Measurements from ENCODE around the gene SSTR4.

SSTR4 gene

DNA sequence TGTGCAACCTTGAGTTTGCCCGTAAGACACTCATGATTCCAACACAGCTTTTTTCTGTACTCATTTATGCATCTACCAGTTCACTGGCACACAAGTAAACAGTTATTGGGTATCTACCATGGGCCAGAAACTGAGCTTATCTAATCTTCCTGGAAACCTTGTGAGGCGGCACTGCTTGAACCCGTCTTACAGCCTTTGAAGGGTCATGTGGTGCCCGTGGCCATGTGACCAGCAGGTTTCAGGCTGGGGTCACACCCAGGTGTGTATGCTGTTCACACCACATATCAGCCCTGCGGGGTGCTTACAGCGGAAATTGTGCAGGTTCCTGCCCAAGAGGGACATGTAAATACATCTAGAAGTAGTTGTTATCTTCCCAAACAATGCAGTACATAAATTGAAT lies 8.3 kb downstream of the SSTR4 start:
- DNase-seq (ENCODE audit: low read depth) = no peak

DNA sequence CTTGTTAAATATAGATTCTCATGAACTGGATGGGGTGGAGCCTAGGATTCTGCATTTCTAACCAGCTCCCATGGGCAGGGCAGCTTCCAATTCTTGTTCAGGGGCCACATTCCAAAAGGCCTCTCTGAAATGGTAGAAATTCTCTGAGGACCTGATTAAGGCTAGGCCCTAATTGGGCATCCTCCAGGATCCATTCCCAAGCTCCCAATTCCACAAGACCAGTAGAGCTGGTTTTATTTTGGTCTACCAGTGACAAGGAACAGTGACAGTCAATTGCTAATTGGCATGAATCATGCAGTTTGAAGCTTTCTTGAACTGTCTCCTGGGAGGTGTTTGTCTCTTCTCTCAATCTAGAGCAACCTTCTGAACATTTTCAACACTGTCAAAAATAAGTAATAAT lies 11.3 kb downstream of the SSTR4 start:
- no peak for DNase-seq (ENCODE audit: low read depth)

DNA sequence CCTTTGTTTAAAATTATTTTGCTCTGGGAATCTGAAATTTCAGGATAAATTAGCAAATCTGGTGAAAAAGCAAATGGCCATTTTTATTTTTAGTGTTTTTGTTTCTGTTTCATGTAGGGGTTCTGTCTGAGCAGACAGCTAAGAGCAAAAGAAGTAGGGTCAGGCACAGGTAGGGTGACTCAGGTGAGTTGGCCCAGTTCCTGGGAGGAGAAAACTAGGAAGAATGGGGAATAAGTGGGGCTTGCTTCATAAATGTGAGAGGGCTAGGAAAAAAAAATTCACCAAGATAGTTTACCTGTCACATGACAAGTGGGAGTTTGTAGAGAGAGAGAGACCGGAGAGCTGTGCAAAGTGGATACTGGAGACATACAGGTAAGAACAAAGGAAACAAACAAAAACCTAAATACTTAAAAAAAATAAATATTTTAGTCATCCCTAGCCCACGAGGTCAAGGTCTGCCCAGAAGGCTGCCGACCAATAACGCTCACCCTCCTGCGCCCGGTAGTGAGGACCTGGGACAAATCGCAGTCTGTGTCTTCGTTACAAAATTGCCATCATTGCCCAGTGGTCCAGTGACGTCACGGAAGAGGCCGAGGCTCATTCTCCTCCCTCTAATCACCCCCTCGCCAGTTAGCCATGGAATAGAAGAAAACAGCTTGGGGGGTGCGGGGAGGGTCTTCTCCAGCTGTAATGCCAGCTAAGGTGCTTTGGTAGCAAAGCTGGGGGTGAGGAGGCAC lies 12.1 kb downstream of the SSTR4 start:
- DNase-seq (ENCODE audit: low read depth) = no peak

DNA sequence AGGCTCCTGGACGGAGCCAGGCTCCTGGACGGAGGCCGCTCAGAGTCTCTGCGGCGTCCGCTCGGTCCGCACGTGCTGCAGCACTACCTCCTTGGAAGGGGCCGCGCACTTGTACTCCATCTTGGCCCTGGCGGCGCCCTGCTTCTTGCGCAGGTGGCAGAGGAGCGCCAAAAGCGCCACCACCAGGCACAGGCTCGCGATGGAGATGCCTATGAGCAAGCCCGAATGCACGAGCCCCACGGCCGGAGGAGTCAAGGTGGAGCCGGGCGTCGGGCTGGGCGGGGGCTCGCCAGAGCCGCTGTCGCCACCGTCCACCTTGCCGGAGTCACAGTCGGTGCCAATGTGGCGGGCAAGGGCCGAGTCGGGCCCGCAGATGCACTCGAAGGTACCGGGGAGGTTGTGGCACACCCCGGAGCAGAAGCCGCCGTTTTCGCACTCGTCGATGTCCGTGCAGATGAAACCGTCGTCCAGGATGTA lies 12.7 kb downstream of the SSTR4 start:
- no peak for DNase-seq (ENCODE audit: low read depth)

DNA sequence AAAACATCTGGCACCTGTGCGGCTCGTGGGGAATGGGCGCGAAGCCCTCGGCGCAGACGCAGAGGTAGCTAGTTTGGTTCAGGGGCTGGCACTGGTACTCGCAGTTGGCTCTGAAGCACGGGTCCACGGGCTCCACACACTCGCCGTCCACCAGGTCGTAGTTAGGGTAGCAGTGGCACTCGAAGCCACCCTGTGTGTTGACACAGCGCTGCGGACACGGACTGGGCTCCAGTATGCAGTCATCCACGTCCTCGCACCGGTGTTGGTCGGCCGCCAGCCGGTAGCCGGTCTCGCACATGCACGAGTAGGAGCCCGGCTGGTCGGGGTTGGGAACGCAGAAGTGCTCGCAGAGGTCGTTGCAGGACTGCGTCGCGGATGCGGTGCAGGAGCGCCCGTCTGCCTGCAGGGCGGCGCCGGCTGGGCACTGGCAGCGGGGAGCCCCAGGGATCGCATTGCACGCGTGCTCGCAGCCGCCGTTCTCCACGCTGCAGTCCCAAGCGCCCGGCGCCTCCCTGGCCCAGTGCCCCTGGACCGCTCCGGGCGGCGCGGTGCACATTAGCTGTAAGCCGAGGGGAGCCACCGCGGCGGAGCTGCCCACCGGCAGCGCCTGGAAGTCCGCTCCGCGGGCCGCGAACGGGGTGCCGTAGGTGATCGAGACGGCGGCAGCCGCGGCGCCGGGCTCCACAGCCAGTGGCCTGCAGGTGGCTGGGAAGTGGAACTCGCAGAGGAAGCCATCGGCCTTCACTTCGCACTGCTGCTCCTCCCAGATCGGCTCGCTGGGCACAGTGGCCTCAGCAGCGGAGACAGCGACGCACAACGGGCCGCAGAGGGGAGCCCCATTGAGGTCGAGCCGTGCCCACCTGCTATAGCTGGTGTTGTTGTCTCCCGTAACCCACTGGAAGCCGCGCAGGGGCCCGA lies 13.4 kb downstream of the SSTR4 start:
- DNase-seq (ENCODE audit: low read depth) = no peak

DNA sequence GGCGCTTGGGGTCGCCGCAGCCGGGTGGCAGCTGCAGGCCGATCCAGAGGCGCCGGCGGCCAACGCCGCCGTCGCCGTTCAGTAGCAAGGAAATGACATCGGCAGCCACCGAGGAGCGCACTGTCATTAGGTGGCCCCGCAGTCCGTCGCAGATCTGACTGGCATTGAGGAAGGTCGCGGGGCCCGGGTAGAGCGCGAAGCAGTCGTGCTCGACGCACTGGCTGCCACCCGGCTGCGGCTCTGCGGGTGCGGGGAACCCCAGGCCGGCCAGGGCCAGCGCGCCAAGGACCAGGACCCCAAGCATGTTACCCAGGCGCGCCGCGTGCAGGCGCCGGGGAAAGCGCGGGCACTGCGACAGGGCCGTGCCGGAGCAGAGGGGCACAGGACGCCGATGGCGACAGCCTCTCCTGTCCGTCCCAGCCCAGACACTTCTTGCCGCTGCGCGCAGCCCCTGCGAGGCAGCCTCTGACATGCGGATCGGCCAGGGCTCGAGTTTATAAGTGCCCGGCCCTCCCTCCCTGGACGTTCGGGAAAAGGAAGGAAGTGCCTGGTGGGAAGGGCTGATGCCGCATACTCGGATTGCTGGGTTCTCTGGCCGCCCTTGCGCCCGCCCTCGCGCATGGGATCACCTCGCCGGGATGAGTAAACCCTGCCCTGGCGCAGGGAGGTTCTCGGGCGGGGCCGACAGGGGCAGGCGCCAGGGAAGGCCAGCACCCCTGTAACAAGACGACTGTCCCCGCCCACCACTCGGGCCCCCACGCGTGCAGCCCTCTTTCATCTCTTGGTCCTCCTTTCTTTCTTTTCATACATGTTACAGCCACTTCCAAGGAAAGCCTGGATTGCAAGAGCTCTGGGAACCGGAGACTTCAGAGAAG lies 14.3 kb downstream of the SSTR4 start, which contains the start of gene THBD:
TSS of gene THBD (minus strand) at position 472 of the 875 bp plus-strand sequence. CDS start at position 304, 168 bp downstream.
- no peak for DNase-seq (ENCODE audit: low read depth)

DNA sequence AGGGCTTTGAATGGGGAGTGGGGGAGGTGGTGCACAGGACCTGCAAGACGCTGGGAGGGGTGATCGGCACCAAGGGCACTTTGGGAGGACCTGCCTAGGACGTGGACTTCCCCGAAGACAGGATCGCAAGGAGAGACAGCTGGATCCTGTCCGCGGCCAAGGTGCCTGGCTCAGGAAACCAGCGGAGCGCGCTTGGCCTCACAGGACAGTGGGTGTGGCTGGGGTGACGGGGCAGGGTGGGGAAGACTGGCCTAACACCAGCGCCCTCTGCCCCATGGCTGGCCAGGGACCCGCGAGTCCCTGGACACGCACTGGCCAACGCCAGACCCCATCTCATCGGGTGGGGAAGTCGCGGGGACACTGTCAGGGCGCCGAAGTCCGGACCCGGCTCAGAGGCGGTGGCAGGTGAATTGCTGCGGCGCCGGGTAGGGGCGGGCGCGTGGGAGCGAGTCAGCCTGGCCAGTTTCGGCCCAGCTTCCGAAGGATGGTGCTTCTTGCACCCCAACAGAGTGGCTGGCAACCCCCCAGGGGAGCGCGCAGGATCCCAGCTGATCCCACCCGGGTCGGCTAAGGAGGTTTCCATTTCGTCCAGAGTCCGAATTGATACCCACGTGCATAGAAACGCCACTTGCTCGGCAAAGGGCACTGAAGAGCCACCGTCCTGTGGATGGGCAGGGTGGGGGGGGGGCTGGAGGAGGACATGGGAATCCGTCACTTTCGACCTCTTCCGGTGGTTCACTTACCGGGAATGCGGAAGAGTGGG lies 15.1 kb downstream of the SSTR4 start:
- DNase-seq (ENCODE audit: low read depth) = no peak

DNA sequence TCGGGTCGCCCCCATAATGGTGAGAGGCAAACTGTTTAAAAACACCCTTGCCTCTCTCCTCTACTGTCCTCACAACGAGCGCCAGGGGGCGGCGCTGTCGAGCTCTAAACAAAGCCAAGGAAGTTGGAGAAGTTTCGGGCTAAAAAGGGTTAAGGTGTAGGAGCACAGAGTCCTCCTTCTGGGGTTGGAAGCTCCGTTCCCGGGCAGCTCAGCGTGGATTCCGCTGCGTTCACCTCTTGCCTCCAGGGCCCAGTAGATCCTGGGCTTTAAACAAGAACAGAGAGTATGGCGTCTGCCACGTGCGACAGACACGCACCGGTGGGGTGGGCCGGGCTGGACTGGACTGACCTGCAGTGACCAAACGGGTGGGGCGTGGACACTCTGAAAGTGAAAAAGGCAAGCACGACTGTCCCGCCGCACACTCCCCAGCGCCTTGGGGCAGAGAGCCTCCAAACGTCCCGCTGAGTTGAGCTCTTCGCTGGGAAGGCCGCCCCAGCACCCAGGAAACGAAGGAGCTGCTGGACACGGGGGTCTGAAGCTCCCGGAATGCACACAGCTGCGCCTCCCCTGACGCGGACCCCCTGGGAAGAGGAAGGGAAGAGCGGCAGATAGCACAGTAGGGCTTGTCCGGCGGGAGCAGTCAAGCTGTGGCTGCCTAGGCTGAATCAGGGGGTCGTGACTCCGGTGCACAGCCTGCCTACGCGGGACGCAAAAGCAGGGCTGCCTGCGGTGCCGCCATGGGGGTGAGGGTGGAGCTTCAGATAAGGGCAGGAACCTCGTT lies 15.9 kb downstream of the SSTR4 start:
- DNase-seq (ENCODE audit: low read depth) = no peak

DNA sequence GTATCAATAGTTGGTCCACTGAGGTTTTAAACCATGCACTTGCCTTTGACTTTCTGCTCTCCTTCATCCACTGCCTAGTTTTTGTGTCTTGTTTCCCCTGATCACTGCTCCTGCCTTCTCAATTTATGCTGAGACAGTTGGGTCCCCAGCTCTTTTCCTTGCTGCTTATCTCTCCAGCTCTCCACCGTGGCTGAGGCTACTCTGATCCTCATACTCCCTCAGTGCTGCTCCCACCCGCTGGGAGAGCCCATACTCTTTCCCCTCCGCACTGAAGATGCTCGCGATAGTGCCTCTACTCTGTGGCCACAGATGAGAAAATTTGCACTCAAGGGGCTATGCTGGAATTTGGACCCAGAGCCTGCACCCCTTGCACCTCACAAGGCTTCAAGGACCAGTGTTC lies 17.8 kb downstream of the SSTR4 start:
- DNase-seq (ENCODE audit: low read depth) = no peak

DNA sequence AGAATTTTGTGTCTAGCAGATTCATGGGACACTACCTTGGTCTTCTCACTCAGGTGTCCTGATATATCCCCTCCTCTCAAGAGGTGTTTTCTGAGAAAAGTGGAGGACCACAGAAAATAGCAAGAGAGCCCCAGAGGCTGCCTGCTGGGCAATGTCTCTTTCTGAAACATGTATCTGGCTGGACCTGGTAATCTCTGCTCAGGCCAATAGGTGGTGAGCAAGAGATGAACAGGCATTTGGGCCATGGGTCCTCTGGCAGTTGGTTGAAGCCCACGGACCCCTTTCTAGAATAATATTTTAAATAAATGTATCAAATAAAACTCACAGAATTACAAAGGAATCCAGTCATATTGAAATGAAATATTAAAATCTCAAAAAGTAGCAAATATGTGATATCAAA lies 23.1 kb downstream of the SSTR4 start:
- DNase-seq (ENCODE audit: low read depth) = no peak

DNA sequence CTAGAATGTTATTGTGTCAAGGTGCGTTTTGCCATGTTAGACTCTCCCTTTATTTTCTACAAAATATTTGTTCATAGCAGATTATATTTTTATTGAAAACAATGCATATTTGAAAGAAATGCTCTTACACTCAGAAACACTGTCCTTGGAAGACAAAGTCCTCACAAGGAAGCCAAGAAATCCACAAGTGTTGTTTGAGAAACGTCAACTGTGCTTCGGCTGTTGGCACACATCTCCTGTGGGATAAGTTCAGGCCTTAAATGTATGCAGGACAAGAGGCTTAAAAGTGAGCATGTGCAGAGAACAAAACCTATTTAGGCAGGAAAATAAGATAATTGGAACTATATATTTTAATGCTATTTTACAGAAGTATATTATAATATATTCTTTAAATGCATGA lies 23.9 kb downstream of the SSTR4 start:
- DNase-seq (ENCODE audit: low read depth) = no peak

DNA sequence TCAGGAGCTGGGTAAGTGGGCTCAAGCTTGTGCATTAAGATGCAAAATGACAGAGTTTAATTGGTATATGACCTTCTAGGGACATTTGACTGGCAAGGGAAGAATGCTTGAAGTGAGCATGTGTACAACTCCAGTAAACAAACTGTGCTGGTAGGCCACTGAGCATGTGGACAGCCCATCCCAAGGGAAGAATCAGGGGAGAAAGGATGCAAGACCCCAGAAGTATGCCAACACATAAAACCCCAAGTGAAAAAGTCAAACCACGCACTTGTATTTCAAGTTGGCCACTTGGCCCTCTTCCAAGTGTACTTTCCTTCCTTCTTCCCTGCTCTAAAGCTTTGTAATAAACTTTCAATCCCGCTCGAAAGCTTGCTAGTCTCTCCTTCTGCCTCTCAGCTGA lies 24.7 kb downstream of the SSTR4 start:
- DNase-seq (ENCODE audit: low read depth) = no peak

DNA sequence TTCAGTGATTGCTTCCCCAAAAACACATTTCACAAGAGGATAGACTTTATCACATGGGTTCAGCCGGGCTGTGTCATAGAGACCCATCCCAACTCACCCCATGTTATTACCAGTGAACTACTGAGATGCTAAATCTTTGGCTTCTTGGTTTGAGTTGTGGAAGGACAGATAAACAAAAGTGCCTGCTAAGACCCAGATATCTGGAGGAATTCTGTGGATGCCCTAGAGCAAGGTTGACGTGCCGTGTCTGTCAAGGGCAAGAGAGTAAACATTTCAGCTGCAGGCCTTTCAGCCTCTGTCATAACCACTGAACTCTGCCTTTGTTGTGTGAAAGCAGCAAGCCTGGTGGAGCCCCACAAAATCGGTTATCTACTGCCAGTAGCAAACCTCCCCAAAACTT lies 25.5 kb downstream of the SSTR4 start:
- no peak for DNase-seq (ENCODE audit: low read depth)

DNA sequence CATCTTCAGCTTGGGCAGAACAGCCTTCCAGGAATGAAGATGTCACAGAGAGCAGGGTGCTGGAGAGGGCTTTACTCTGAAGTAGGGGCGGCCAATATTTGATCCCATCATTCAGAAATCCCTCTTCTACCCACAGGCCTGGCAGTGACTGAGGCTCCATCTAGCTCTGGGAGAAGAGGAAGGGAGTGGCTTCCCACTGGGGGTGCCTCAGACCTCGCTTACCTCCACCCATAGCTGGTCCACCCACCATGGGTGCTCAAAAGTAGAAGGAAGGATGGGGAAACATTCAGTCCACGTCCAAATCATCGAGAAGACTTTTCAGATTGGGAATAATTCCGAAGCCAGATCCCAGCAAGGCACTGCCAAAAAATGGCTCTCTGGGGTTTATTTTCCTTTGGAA lies 26.1 kb downstream of the SSTR4 start:
- DNase-seq (ENCODE audit: low read depth) = no peak

DNA sequence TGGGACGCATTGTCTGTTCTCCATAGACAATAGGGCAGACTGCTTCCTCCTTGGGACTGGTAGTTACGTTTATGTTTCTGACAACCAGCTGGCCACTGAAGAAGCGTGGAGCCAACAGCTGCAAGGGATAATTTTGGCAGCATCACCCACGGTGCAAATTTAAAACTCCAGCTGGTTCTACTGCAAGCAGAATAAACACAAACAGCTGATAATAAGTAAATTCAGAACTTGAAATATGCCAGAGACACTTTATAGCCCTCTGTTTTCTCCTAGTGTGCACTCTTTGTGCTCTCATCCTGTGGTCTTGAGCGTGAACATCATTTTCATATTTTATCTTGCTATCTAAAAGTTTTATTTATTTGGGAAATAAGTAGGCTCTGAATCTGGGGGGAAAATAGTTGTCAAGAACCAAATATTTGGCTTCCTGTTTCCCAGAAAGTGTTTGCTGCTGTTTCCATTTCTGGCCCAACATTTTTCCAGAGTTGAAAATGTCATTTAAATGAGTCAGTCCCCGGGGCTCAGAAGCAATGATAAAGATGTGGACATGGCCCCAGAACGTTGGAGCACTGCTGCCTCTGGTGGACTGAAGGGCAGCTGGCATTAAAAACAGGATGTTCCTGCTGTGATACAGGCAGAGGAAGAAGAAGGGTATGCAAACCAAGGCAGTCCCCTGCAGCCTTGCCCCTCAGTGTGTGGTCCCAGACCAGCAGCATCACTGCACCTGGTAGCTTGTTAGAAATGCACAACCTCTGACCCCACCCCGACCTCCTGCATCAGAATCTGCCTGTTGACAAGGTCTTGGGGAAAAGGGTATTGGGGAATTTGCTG lies 26.8 kb downstream of the SSTR4 start:
- no peak for DNase-seq (ENCODE audit: low read depth)

DNA sequence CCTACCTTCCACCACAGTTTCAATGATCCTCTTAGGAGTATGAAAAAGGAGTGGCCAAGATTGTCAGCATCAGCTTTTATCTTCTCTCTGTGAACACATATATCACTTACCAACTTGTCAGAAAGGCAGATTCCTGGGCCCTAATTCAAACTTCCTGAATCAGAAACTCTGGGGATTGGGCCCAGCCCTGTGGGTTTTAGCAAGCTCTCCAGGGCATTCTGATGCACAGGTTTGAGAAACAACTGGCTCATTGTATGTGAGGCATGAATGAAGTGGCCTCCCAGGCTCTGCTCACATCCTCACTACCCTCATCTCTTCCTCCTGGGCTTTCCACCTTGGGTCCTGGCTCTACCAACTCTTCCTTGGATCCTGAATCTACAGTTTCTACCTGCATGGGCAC lies 27.5 kb downstream of the SSTR4 start:
- DNase-seq (ENCODE audit: low read depth) = no peak

DNA sequence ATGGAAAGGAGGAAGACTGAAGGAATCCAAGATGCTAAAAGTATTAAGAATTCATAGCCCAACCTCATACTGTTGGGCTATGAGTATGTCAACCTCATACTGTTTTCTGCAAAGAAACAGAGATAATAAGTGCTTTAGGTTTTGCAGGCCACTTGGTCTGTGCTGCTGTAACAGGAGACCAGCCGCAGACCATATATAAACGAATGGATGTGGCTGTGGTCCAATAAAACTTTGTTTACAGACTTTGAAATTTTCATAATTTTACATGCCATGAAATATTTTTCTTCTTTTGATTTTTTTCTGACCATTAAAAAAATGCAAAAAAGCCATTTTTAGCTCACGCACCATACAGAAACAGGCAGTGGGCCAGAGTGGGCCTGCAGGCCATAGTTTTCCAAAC lies 28.1 kb downstream of the SSTR4 start:
- DNase-seq (ENCODE audit: low read depth) = no peak

DNA sequence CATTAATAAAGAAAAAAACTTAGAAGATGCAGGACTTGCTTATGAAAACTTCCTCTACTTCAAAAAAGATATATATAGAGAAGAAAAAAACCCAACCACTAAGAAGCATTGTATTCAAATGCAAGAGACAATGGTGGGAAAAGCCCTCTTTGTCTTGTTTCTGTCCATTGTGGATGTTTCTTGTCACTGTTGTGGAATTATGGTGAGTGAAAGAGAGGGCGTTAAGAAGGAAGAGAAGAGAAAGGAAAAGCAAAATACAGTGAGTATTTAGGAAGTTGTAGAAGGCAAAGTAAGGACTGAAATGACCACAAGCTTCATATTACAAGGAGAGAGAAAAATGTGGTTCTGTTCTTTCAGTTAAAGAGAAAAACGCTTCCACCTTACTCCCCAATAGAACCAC lies 28.5 kb downstream of the SSTR4 start:
- no peak for DNase-seq (ENCODE audit: low read depth)

DNA sequence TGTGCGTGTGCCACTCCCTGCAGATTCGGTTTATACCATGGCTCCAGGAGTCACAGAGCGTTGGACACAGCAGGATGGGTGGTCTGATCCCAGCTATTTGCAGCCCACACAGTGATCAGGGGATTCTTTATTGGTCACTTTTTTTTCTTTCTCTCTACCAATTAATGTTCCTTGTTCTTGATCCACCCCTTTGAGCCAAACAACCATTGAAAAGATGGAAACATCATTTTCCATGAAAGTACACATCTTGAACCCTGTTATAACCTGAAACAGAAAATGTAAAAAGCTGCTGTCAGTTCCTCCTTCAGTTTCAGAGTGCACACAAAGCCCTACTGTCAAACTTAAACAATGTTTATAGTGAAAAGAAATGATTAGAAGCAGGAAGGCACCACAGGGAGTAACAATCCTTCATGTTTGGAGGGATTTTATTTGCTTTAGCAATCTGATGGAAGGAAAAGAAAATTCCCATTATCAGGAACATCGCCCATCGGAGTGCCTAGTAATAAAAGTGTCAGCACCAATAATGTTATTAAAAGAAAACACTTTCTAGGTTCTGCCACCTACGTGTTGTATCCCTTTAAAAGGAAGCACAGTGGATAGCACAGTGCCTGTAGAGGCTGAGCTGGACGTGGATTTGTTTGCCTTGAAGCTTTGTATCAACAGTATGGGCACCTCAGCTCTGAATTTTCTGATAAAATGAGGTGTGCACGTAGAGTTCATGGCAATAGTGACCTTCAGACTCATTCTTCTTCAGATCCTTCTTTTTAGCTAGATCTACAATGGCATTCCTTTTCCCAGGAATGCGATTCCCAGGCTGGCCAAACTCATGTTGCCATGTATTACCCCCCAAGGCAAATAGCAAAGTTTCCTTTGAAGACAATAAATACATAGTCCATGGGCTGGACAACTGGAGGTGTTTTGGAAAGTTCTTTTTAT lies 30.4 kb downstream of the SSTR4 start:
- no peak for DNase-seq (ENCODE audit: low read depth)
